ENCODE data around the gene CTNNA3. TPM values are rescaled to one million over a fixed set of nuclear protein-coding genes. Genes with fewer than 3 reads are reported as not detected.

Gene CTNNA3
- total RNA-seq, 1 donor from 2014 or later, result not detected

DNA sequence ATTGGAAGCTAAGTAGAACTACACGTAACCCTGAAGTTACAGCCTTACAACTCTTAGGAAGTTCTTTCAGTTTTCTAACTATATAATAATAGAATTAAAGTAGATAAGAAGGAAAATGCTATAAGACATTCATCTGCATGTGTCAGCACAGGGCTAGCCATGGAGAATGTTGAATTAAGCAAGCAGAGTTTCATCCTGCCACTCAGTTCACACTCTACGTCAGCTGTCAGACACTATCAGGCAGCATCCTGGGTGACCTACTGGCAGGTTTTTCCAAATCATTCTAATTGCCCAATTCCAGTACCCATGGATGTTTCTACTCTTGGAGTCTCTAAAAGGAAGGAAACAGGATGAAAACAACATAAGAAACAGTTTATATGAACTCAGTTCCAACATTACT, 815.2 kb downstream of the CTNNA3 start:
- Mint-ChIP-seq H3K4me3 (no peak overlapping the region), H3K36me3 (ENCODE audit: low read depth) (no peaks in the 10 kb centered on the region), H3K4me1 (ENCODE audit: low read depth) (no peaks in the 10 kb centered on the region), H3K9me3 (no peaks in the 10 kb centered on the region), H3K27ac (no peak overlapping the region), H3K27me3 (ENCODE audit: insufficient read depth) (no peaks in the 10 kb centered on the region)
- intact Hi-C loops (cut with micrococcal nuclease), result no loop called here
- no peak for DNase-seq (ENCODE audit: low spot score)

DNA sequence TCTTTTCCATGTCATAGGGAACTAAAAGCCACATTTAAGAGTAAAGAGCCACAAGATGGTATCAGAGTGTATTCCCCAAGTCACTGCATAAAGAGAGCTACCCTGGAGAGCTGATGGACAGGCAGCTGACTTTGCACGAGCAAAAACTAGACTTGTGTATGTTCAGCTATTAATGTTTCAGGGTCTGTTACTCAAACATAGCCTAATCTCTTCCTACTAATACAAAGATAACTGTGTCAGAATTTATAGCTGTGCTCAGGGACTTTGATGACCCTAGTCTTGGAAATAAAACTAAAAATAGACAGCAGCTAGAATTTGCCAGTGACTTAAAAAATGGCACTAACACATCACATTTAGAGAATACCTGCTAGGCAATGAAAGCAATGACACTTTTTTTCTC, 815.7 kb downstream of the CTNNA3 start:
- no peak overlapping the region for H3K27ac Mint-ChIP-seq
- H3K9me3 Mint-ChIP-seq, result no peaks in the 10 kb centered on the region
- no peaks in the 10 kb centered on the region for H3K27me3 Mint-ChIP-seq (ENCODE audit: insufficient read depth)
- no peak overlapping the region for H3K4me3 Mint-ChIP-seq
- no peaks in the 10 kb centered on the region for H3K4me1 Mint-ChIP-seq (ENCODE audit: low read depth)
- no peaks in the 10 kb centered on the region for H3K36me3 Mint-ChIP-seq (ENCODE audit: low read depth)
- intact Hi-C loops (cut with micrococcal nuclease), result no loop called here
- DNase-seq (ENCODE audit: low spot score), result no peak

GRCh38 chr10:66877361-66877760, 818.6 kb downstream of the CTNNA3 start:
- Mint-ChIP-seq H3K27ac (no peak overlapping the region), H3K4me1 (ENCODE audit: low read depth) (no peaks in the 10 kb centered on the region), H3K36me3 (ENCODE audit: low read depth) (no peaks in the 10 kb centered on the region), H3K27me3 (ENCODE audit: insufficient read depth) (no peaks in the 10 kb centered on the region), H3K4me3 (no peak overlapping the region), H3K9me3 (no peaks in the 10 kb centered on the region)
- intact Hi-C loops (cut with micrococcal nuclease), result no loop called here
- DNase-seq (ENCODE audit: low spot score), result no peak

GRCh38 chr10:66869635-66870034, 826.4 kb downstream of the CTNNA3 start:
- DNase-seq (ENCODE audit: low spot score), result no peak
- Mint-ChIP-seq H3K9me3 (no peaks in the 10 kb centered on the region), H3K4me1 (ENCODE audit: low read depth) (no peaks in the 10 kb centered on the region), H3K36me3 (ENCODE audit: low read depth) (no peaks in the 10 kb centered on the region), H3K4me3 (no peak overlapping the region), H3K27me3 (ENCODE audit: insufficient read depth) (no peaks in the 10 kb centered on the region), H3K27ac (no peak overlapping the region)
- intact Hi-C loops (cut with micrococcal nuclease), result no loop called here

DNA sequence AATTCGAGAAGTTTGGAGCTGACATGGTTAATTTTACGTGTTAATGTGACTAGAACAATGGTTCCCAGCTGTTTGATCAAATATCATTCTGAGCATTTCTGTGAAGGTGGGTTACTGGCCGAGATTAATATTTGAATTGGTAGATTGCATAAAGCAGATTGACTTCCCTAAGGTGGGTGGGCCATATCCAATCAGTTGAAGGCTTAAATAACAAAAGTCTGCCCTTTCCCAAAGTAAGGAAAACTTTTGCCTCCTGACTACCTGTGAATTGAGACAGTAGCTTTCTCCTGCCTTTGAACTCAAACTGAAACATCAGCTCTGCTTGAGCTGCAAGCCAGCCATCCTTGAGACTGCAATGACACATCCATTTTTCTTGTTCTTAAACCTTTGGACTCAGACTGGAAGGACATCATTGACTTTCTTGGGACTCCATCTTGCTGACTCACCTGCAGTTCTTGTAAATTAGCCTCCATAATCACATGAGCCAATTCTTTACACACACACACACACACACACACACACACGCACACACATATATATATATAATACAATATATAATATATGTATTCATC, 833.2 kb downstream of the CTNNA3 start:
- Mint-ChIP-seq H3K4me3 (no peak overlapping the region), H3K9me3 (no peaks in the 10 kb centered on the region), H3K36me3 (ENCODE audit: low read depth) (no peaks in the 10 kb centered on the region), H3K4me1 (ENCODE audit: low read depth) (no peaks in the 10 kb centered on the region), H3K27me3 (ENCODE audit: insufficient read depth) (no peaks in the 10 kb centered on the region), H3K27ac (no peak overlapping the region)
- no peak for DNase-seq (ENCODE audit: low spot score)
- intact Hi-C loops (cut with micrococcal nuclease), result no loop called here

DNA sequence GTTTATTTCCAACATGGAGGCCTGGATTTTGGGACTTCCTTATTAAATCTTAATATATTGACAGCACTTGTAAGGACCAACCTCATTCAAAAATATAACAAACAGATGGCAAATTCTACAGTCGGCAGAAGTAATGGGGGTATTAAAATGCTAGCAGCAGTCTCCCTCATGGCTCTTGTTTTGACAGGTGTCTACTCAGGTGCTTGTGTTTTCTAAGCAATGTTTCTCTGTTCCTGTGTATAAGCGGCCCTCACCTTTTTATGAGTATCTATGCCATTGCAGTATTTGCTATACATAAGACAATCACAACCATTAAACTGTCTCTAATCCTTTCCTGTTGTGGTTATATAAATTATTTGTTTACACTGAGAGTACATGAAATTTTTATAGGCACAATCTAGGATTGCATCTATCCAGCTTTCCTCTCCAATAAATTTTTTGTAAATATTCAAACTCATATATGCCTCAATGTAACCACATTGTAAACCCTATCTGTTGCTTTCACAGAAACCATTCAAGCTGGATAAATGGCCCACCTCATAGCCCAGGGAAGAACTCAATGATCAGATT, 835.5 kb downstream of the CTNNA3 start:
- H3K4me1 Mint-ChIP-seq (ENCODE audit: low read depth), result no peaks in the 10 kb centered on the region
- H3K27ac Mint-ChIP-seq, result no peak overlapping the region
- H3K36me3 Mint-ChIP-seq (ENCODE audit: low read depth), result no peaks in the 10 kb centered on the region
- H3K27me3 Mint-ChIP-seq (ENCODE audit: insufficient read depth), result no peaks in the 10 kb centered on the region
- intact Hi-C loops (cut with micrococcal nuclease), result no loop called here
- no peak for DNase-seq (ENCODE audit: low spot score)
- H3K4me3 Mint-ChIP-seq, result no peak overlapping the region
- H3K9me3 Mint-ChIP-seq, result no peaks in the 10 kb centered on the region

DNA sequence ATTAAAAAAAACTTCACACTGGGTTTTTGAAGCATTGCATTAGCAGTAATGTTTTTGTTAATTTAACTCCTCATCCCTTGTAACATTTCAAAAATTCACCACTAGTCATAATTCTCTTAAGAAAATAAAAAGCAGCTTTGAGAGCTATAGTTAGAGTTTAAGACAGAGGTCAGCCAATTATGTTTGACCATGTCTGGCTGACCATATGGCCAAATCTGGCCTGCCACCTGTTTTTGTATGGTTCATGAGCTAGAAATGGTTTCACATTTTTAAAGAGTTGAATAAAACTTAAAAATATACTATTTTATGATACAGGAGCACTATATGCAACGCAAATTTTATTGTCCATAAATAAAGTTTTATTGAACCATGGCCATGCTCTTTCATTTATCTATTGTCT, 843.2 kb downstream of the CTNNA3 start:
- DNase-seq (ENCODE audit: low spot score), result no peak
- H3K36me3 Mint-ChIP-seq (ENCODE audit: low read depth), result no peaks in the 10 kb centered on the region
- H3K9me3 Mint-ChIP-seq, result no peaks in the 10 kb centered on the region
- H3K27me3 Mint-ChIP-seq (ENCODE audit: insufficient read depth), result no peaks in the 10 kb centered on the region
- H3K27ac Mint-ChIP-seq, result no peak overlapping the region
- no peak overlapping the region for H3K4me3 Mint-ChIP-seq
- no peaks in the 10 kb centered on the region for H3K4me1 Mint-ChIP-seq (ENCODE audit: low read depth)
- intact Hi-C loops (cut with micrococcal nuclease), result no loop called here

- intact Hi-C loops (cut with micrococcal nuclease), result no loop called here
- Mint-ChIP-seq H3K27me3 (ENCODE audit: insufficient read depth) (no peaks in the 10 kb centered on the region), H3K4me1 (ENCODE audit: low read depth) (no peaks in the 10 kb centered on the region), H3K27ac (no peak overlapping the region), H3K9me3 (no peaks in the 10 kb centered on the region), H3K4me3 (no peak overlapping the region), H3K36me3 (ENCODE audit: low read depth) (no peaks in the 10 kb centered on the region)
- DNase-seq (ENCODE audit: low spot score), result no peak
Observed at GRCh38 chr10:66848856-66849255, 847.1 kb downstream of the CTNNA3 start.

- no peak overlapping the region for H3K27ac Mint-ChIP-seq
- H3K4me3 Mint-ChIP-seq, result no peak overlapping the region
- no peaks in the 10 kb centered on the region for H3K27me3 Mint-ChIP-seq (ENCODE audit: insufficient read depth)
- no peaks in the 10 kb centered on the region for H3K4me1 Mint-ChIP-seq (ENCODE audit: low read depth)
- no peak for DNase-seq (ENCODE audit: low spot score)
- no peaks in the 10 kb centered on the region for H3K36me3 Mint-ChIP-seq (ENCODE audit: low read depth)
- intact Hi-C loops (cut with micrococcal nuclease), result no loop called here
- no peaks in the 10 kb centered on the region for H3K9me3 Mint-ChIP-seq
Observed at GRCh38 chr10:66844176-66844942, 851.6 kb downstream of the CTNNA3 start.

DNA sequence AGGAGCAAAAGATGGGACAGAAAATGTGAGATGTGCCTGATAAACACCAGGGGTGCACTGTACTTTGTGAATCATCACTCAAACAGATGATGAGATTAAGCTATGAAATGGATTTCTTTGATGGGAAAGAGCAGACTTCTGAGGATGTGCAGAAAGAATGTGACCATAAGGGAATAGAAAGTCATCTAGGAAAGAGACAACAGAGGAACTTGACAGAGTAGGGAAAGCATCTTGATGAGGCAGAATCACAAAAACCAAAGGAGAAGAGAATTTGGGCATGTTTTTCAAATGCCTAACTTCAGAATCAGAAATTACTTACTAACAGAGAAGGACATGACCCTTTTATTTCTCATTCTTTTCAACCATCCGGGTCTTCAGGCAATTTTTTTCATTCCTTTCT, 852.6 kb downstream of the CTNNA3 start:
- intact Hi-C loops (cut with micrococcal nuclease), result no loop called here
- Mint-ChIP-seq H3K4me3 (no peak overlapping the region), H3K9me3 (no peaks in the 10 kb centered on the region), H3K27me3 (ENCODE audit: insufficient read depth) (no peaks in the 10 kb centered on the region), H3K27ac (no peak overlapping the region), H3K4me1 (ENCODE audit: low read depth) (no peaks in the 10 kb centered on the region), H3K36me3 (ENCODE audit: low read depth) (no peaks in the 10 kb centered on the region)
- DNase-seq (ENCODE audit: low spot score), result no peak

GRCh38 chr10:66842867-66843266, 853.1 kb downstream of the CTNNA3 start:
- H3K36me3 Mint-ChIP-seq (ENCODE audit: low read depth), result no peaks in the 10 kb centered on the region
- no peak overlapping the region for H3K4me3 Mint-ChIP-seq
- no peaks in the 10 kb centered on the region for H3K9me3 Mint-ChIP-seq
- intact Hi-C loops (cut with micrococcal nuclease), result no loop called here
- DNase-seq (ENCODE audit: low spot score), result no peak
- no peaks in the 10 kb centered on the region for H3K4me1 Mint-ChIP-seq (ENCODE audit: low read depth)
- H3K27me3 Mint-ChIP-seq (ENCODE audit: insufficient read depth), result no peaks in the 10 kb centered on the region
- no peak overlapping the region for H3K27ac Mint-ChIP-seq

DNA sequence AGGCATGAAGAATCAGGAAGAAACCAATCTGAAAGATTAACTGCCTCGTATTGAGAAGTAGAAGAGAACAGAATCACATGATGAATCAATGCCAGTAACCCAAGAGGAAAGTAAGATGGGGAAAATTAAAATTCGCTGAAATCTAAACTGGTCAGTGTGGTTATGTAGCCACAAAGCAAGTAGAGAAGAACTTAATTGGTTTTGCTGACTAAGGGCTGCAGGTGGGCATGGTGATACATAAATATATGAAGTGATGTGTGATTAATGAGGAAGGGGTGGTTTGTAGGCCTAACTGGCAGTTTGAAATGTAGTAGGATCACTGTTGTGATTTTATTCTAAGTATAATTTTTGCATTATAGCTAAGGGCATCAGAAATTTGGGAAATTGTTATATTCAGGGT, 853.6 kb downstream of the CTNNA3 start:
- no peak overlapping the region for H3K27ac Mint-ChIP-seq
- no peaks in the 10 kb centered on the region for H3K27me3 Mint-ChIP-seq (ENCODE audit: insufficient read depth)
- no peak for DNase-seq (ENCODE audit: low spot score)
- no peaks in the 10 kb centered on the region for H3K4me1 Mint-ChIP-seq (ENCODE audit: low read depth)
- no peaks in the 10 kb centered on the region for H3K9me3 Mint-ChIP-seq
- H3K36me3 Mint-ChIP-seq (ENCODE audit: low read depth), result no peaks in the 10 kb centered on the region
- no peak overlapping the region for H3K4me3 Mint-ChIP-seq
- intact Hi-C loops (cut with micrococcal nuclease), result no loop called here

GRCh38 chr10:66838656-66839055, 857.3 kb downstream of the CTNNA3 start:
- H3K4me3 Mint-ChIP-seq, result no peak overlapping the region
- H3K27me3 Mint-ChIP-seq (ENCODE audit: insufficient read depth), result no peaks in the 10 kb centered on the region
- intact Hi-C loops (cut with micrococcal nuclease), result no loop called here
- H3K4me1 Mint-ChIP-seq (ENCODE audit: low read depth), result no peaks in the 10 kb centered on the region
- H3K9me3 Mint-ChIP-seq, result no peaks in the 10 kb centered on the region
- H3K36me3 Mint-ChIP-seq (ENCODE audit: low read depth), result no peaks in the 10 kb centered on the region
- H3K27ac Mint-ChIP-seq, result no peak overlapping the region
- DNase-seq (ENCODE audit: low spot score), result no peak

Data from activated T-helper 1 cell treated with anti-CD3 and anti-CD28 coated beads, Interleukin-12 subunit alpha, Interleukin-12 subunit beta, Interleukin-2, Interleukin-4 antibody, amounts not matched to agents 30 ng/mL and 10 ng/mL and 1 ng/mL, durations not matched to agents 14 hours and 24 hours and 36 hours (primary cell).